Kidney (tissue), 14 donors: ENCODE data around the gene CBX5. TPM values are rescaled to one million over a fixed set of nuclear protein-coding genes. Genes with fewer than 3 reads are reported as not detected.
"Not testable (repeated sequence)": the region's sequence is repeated elsewhere in the genome, so short reads cannot be mapped to it uniquely, and the experiment has no call there.

Source experiments
- DNase-seq, 5 donors: peaks; one replicate each; pipeline ENCODE4 v3.0.0-alpha.2; 2013 to 2020
- FAIRE-seq: peaks from 2 replicates; lab custom pipeline; 2012; peaks lifted over from hg19 to GRCh38; lab: Jason Lieb, UNC
- H3K27ac ChIP-seq, 2 donors: one replicate each; pipeline ENCODE4 v1.7.0; 2013; ENCODE audit warnings: low read depth in 2 of 2, low read length in 2 of 2, inconsistent platforms in 1 of 2
- H3K27me3 ChIP-seq: one replicate; pipeline ENCODE4 v1.7.1; 2013; ENCODE audit warnings: low read length, inconsistent platforms; ENCODE audit not compliant: control insufficient read depth, insufficient read depth
- H3K36me3 ChIP-seq, 3 donors: one replicate each; pipeline versions ENCODE4 v1.7.0 to v1.7.1; 2013; ENCODE audit warnings: low read length in 3 of 3, control low read depth in 1 of 3, inconsistent platforms in 1 of 3; ENCODE audit not compliant: insufficient read depth in 3 of 3, control insufficient read depth in 2 of 3
- H3K4me1 ChIP-seq, 3 donors: one replicate each; pipeline versions ENCODE4 v1.7.0 to v1.7.1; 2013; ENCODE audit warnings: low read length in 3 of 3, inconsistent platforms in 1 of 3, low read depth in 1 of 3; ENCODE audit not compliant: control insufficient read depth in 2 of 3, insufficient read depth in 2 of 3
- H3K4me3 ChIP-seq, 3 donors: one replicate each; pipeline versions ENCODE4 v1.7.0 to v1.8.1; 2013; ENCODE audit warnings: low read length in 3 of 3, control low read depth in 1 of 3, inconsistent platforms in 1 of 3
- H3K9ac ChIP-seq, 3 donors: one replicate each; pipeline versions ENCODE4 v1.7.0 to v1.7.1; 2013; ENCODE audit warnings: low read length in 3 of 3, control low read depth in 1 of 3, inconsistent platforms in 1 of 3
- H3K9me3 ChIP-seq, 3 donors: one replicate each; pipeline versions ENCODE4 v1.7.0 to v1.7.1; 2013; ENCODE audit warnings: low read length in 3 of 3, control low read depth in 1 of 3, inconsistent platforms in 1 of 3; ENCODE audit not compliant: control insufficient read depth in 2 of 3, insufficient read depth in 1 of 3
- CTCF ChIP-seq: IDR thresholded peaks from 3 replicates; pipeline ENCODE4 v1.5.1; 2012; ENCODE audit warnings: mild to moderate bottlenecking, moderate library complexity, borderline replicate concordance; ENCODE audit not compliant: insufficient read depth; ENCODE audit errors: extremely low read depth
- intact Hi-C: fragments of 100-400 bp; cut with DNase I; formaldehyde crosslinking; loops from one replicate; pipeline ENCODE4 v1.11.1; 2022
- polyA plus RNA-seq: library from polyadenylated mRNA; stranded (reverse); fragments of 350-450 nt; fragmentation: Illumina TruSeq; extraction: RNeasy Lipid Tissue Mini Kit (QIAGEN cat#74804); gene quantifications from one replicate; pipeline ENCODE4 v1.2.3, GENCODE V29; 2014; ENCODE audit warnings: low read depth, low replicate concordance; ENCODE audit not compliant: insufficient read depth
- total RNA-seq: library from RNA; stranded (reverse); fragmentation: NEBNext Ultra II Directional; extraction: Animal tissue kit (Norgen Biotek cat#: 25700); gene quantifications from one replicate; pipeline ENCODE4 v1.2.1, GENCODE V29; 2021
- donor health status: control.
- donor health status: control.
- donor health status: control.
- donor health status: control.
- donor health status: control.
- donor health status: DM: yes; HTN: yes; CAD: no.
- donor health status: Normal renal cell carcinoma (clear cell type).

The CBX5 gene
- total and polyA plus RNA-seq, 2 donors from 2014 or later: 15.0 to 112 TPM

GRCh38 chr12:54324617-54325441 is 44.9 kb upstream of the CBX5 start, which contains the start of gene COPZ1:
Gene COPZ1 (plus strand): TSS chr12:54325131. CDS start chr12:54325164, 33 bp downstream.
- peak; percentile 97 for FAIRE-seq
- Histone ChIP-seq H3K9ac (peak within 1 kb of the TSS; percentile 90 to 99 (median 96)), H3K4me1 (peaks cover 0 to 4% (median 0%) of the 10 kb centered on the region in 3 donors), H3K27me3 (no peaks in the 10 kb centered on the region), H3K4me3 (peak within 1 kb of the TSS; percentile 89 to 99 (median 98)), H3K27ac (peak within 1 kb of the TSS; percentile 74 to 92), H3K9me3 (no peaks in the 10 kb centered on the region), H3K36me3 (no peaks in the 10 kb centered on the region)
- peak; percentile 97 to 100 (median 99) for DNase-seq
- peak; percentile 82 for TF ChIP-seq CTCF
- intact Hi-C loops: no loop called here

- Histone ChIP-seq H3K9ac (no peak overlapping the region), H3K9me3 (no peaks in the 10 kb centered on the region), H3K4me3 (no peak overlapping the region), H3K4me1 (peaks cover 0 to 4% (median 0%) of the 10 kb centered on the region in 3 donors), H3K27ac (no peak overlapping the region), H3K27me3 (no peaks in the 10 kb centered on the region), H3K36me3 (no peaks in the 10 kb centered on the region)
- no peak for TF ChIP-seq CTCF
- FAIRE-seq (no peak), DNase-seq (no peak)
- intact Hi-C loops: no loop called here
Measured at GRCh38 chr12:54321363-54321762, 41.4 kb upstream of the CBX5 start.

GRCh38 chr12:54312309-54312708 is 32.4 kb upstream of the CBX5 start:
- H3K4me1 ChIP-seq, H3K9ac ChIP-seq, DNase-seq, H3K27me3 ChIP-seq, H3K4me3 ChIP-seq, H3K9me3 ChIP-seq, H3K27ac ChIP-seq, FAIRE-seq, intact Hi-C loops, H3K36me3 ChIP-seq: not testable (repeated sequence)

GRCh38 chr12:54311051-54311450 is 31.1 kb upstream of the CBX5 start:
- TF ChIP-seq CTCF: no peak
- Histone ChIP-seq H3K4me1 (no peaks in the 10 kb centered on the region), H3K9me3 (no peaks in the 10 kb centered on the region), H3K36me3 (no peaks in the 10 kb centered on the region), H3K4me3 (no peak overlapping the region), H3K27ac (no peak overlapping the region), H3K9ac (no peak overlapping the region), H3K27me3 (no peaks in the 10 kb centered on the region)
- intact Hi-C loops: no loop called here
- DNase-seq (no peak), FAIRE-seq (no peak)
